ENCODE results near the gene ALDH3B1. TPM values are rescaled to one million over a fixed set of nuclear protein-coding genes. Genes with fewer than 3 reads are reported as not detected.

Gene ALDH3B1
- total and polyA plus RNA-seq, 9 of the 15 experiments (the other 6 are each of a cell fraction or from before 2014, with no cell fraction given), result 0.01 to 0.35 (median 0.07) TPM; not detected in 2

DNA sequence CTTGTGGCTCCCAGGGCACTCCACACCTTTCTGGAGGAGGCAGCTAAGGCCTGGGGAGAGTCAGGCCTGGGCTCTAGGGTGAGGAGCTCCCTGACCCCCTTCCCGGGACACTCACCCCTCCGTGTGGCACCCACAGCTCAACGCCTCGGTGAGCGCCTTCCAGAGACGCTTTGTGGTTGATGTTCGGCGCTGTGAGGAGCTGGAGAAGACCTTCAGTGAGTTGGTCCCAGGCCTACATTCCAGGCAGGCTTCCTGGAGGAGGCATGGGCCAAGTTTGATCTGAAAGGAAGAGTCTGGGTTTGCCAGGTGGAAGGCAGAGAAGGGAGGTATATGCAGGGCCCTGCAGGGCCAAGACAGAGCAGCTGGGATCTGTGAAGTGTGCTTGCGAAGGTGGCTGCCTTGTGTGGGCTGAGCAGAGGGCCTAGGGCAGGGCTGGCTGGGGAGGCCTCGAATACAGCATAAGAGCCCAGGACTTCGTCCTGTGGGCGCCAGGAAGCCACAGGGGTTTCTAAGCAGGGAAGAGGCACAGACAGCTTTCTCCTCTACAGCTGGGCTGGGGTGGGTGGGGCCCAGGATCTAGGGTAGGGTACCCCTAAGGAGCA, 31.6 kb downstream of the ALDH3B1 start (continued):
- TF ChIP-seq ARID4B (CRISPR knock-in tag; IDR thresholded peaks at IDR 0.05) (no peak), CCAR2 (IDR thresholded peaks at IDR 0.05; ENCODE audit: low read depth, low read length) (no peak), BCOR (IDR thresholded peaks at IDR 0.05) (peak; percentile 97), SIX5 (IDR thresholded peaks at IDR 0.05; ENCODE audit: borderline replicate concordance in 1 of 2, insufficient read depth in 1 of 2, low read depth in 1 of 2, low read length in 2 of 2) (no peak), HMG20A (CRISPR knock-in tag; conservative IDR thresholded peaks at IDR 0.05) (no peak), ETS2 (tag; IDR thresholded peaks at IDR 0.05; ENCODE audit: borderline replicate concordance, poor library complexity, severe bottlenecking) (no peak), IRF9 (tag; IDR thresholded peaks at IDR 0.05) (no peak), HDAC1 (IDR thresholded peaks at IDR 0.05) (0 out of 4 replicates have a peak, but pooled peaks of 1 of the 2 experiments have one; percentile 19), NFIC (IDR thresholded peaks at IDR 0.05) (no peak), ZNF431 (CRISPR knock-in tag; IDR thresholded peaks at IDR 0.05) (no peak), GMEB1 (CRISPR knock-in tag; IDR thresholded peaks at IDR 0.05) (no peak), ARID3A (IDR thresholded peaks at IDR 0.05; ENCODE audit: borderline replicate concordance, low read depth, low read length) (no peak), HIVEP1 (CRISPR knock-in tag; IDR thresholded peaks at IDR 0.05) (no peak), SREBF2 (CRISPR knock-in tag; IDR thresholded peaks at IDR 0.05) (no peak)
- TF ChIP-seq, protein P1, sequence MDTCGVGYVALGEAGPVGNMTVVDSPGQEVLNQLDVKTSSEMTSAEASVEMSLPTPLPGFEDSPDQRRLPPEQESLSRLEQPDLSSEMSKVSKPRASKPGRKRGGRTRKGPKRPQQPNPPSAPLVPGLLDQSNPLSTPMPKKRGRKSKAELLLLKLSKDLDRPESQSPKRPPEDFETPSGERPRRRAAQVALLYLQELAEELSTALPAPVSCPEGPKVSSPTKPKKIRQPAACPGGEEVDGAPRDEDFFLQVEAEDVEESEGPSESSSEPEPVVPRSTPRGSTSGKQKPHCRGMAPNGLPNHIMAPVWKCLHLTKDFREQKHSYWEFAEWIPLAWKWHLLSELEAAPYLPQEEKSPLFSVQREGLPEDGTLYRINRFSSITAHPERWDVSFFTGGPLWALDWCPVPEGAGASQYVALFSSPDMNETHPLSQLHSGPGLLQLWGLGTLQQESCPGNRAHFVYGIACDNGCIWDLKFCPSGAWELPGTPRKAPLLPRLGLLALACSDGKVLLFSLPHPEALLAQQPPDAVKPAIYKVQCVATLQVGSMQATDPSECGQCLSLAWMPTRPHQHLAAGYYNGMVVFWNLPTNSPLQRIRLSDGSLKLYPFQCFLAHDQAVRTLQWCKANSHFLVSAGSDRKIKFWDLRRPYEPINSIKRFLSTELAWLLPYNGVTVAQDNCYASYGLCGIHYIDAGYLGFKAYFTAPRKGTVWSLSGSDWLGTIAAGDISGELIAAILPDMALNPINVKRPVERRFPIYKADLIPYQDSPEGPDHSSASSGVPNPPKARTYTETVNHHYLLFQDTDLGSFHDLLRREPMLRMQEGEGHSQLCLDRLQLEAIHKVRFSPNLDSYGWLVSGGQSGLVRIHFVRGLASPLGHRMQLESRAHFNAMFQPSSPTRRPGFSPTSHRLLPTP (IDR thresholded peaks at IDR 0.05; ENCODE audit: borderline replicate concordance, extremely low read depth, insufficient read length), result no peak

All from K562 (cell line).